CD4-positive, alpha-beta T cell treated with Interleukin-6 at 100 ng/mL for 8 hours (primary cell): ENCODE data around the gene CEP63.

Experiments
- DNase-seq: peaks from one replicate; pipeline ENCODE4 v3.0.0-alpha.2; 2020; ENCODE audit warnings: mixed read lengths, low spot score

The CEP63 gene

GRCh38 chr3:134485718-134486576 is at the start of gene CEP63, which contains the start of gene ANAPC13:
CEP63 (plus strand) TSS chr3:134486057; CDS start chr3:134495321, 9,264 bp downstream.
ANAPC13 (minus strand) TSS chr3:134485985; CDS start chr3:134482904, 3,081 bp downstream.
- DNase-seq, result peak; percentile 96

GRCh38 chr3:134437211-134437752 is 48.6 kb upstream of the CEP63 start:
- no peak for DNase-seq

DNA sequence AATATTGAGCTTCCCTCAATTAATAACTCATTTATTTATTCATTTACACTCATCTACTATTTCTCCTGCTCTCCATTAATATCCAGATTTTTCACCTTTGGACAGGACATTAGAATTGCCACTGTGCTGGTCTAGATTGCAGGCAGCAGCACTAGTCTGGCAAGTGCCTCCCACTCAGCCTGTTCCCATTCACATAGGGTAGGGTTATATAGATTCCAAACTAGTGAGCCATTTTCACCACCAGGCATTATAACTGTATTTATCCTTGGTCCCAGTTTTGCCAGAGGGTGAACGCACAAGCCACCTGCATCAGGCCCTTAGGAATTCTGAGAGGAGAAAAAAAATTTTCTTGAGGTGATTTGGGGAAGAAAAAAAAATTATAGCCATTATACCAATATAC is 44.5 kb upstream of the CEP63 start:
- no peak for DNase-seq

- no peak for DNase-seq
These were observed 44.0 kb upstream of the CEP63 start for GRCh38 chr3:134441821-134442220.

DNA sequence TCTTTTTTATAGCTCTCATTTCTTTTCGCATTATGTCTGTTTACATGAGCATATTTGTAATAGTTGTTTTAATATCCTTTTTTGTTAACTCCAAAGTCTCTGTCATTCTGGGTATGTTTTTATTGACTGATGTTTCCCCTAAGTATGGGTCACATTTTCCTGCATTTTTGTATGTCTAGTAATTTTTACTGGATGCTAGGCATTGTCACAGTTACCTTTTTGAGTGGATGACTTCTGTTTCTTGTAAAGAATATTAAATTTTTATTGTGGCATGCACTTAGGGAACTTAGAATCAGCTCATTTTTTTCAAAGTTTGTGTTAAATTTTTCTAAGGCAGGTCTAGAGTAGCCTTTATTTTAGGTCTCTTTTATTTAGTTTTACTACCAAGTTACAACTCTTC is 40.8 kb upstream of the CEP63 start:
- DNase-seq, result no peak

DNA sequence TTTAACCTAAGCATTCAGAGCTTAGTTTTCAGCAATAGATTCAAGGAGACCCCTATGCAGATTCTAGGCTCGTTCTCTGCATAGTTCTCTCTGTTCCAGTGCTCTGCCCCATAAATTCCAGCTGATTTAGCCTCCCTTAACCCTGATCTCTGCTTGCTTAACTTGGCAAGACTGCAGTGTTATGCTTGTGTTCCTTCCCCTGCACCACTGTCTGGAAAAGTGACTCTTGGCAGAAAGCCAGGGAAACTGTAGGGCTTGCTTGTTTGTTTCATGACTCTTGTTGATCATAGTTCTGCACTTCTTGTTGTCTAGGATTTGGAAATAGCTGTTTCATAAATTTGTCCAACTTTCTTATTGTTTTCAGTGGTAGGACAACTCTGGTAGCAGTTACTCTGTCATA is 40.2 kb upstream of the CEP63 start:
- DNase-seq, result no peak

DNA sequence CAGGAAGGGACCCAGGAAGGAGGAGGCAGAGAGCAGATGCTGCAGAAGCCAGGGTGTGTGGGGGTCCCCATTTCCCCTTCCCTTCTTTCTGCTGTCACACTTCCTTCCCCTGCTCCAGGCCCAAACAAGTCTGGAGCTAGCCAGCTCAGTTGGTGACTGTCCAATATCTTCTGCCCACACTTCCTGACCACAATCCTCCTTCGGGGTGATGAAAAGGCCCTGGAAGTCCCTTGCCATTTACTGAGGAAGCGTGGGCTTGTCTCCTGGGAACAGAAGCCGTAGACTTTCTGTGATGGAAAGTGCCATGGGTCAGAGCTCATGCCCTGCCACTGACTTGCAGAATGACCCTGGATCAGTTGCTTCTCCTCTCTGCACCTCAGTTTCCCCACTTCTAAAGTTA is 39.1 kb upstream of the CEP63 start:
- no peak for DNase-seq

GRCh38 chr3:134447351-134447750 is 38.5 kb upstream of the CEP63 start:
- DNase-seq, result no peak

DNA sequence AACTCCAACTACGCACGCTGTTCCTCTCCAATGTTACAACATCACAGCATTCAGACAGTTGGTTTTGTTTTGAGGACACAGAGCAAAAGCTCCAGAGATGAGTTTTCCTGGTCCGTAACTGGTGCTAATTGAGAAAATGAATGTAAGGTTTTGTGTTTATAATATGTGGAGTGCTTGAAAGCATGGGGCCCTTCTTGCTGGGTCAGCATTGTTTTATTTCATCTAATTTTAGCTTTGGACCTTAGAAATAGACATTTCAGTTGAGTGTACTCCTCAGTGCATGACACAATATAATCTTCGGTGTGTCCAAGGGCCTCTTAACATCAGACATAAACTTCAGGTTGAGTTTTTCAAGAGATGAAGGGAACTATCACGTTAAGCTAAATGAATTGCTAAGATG is 37.2 kb upstream of the CEP63 start:
- DNase-seq, result no peak

GRCh38 chr3:134449277-134449676 is 36.6 kb upstream of the CEP63 start:
- DNase-seq, result no peak

GRCh38 chr3:134449951-134450350 is 35.9 kb upstream of the CEP63 start:
- DNase-seq, result no peak

DNA sequence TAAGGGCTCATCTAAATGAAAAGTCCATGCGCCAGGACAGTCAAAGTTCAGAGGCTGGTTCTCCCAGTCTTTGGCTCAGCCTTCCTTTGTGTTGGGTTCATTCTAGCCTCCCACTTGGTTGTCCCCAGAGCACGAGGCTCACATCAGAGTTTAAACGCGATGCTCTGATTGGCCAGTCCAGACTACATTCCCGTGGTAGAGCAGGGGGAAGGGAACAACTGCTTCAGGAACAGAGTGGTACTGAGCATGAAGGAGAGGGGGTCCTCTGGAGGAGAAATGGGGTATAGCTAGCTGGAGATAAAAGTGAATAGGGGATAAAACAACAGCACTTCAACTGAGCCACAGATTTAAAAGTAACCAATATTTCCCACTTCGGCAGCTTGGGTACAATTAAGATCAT is 32.2 kb upstream of the CEP63 start:
- DNase-seq, result no peak

DNA sequence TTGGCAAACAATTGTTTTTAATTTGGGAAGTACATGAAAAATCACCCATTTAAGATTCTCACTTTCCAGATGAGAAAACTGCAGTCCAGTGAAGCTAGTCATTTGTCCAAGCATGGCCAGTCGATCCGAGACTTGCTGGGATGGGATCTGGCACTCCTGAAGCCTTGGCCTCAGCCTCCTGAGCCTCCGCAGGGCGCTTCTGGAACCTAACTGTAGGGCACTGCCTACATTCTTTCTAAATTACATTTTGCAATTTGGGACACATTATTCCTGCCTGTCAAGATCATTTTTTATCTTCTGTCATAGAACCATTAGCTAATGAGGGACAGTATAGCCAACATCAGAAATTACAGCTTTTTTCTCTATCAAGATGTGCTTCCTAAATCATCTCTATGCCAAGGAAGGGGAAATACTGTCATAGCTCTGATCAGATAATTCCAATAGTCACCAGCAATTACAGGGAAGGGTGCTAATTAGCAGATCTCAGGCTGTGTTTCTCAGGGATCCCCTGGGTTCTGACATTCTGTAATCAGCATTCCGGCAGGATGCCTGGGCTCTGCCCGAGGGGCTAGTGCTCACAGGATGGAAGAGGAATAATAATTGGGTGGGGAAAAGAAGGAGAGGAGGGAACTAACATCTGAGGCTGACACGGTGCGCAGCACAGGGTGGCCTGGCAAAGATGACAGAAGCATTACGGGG is 28.3 kb upstream of the CEP63 start:
- no peak for DNase-seq

DNA sequence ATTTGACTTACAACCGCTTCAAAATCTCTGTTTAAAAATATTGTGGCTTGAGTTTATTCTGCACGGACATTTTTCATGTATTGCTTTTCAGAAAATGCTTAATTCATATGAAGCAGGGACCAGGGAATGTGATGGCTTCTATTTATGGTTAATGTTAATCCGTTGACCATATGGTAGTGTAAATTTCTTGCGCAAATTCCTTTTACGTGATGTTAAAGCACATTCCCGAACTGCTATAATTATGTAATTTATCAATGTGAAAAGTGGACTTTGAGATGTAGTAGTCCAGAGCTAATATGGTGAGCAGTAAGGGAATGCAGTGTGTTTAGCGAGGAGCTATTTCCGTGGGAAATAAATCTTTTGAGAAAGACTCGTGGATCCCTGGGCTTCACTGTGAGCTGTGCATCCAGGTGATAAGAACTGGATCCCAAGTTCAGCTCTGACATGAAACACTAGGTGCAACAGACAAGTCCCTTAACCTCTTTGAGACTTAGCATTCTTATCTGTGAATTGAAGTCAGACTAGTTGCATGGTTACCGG is 27.4 kb upstream of the CEP63 start:
- DNase-seq, result no peak

- DNase-seq, result no peak
These were observed 26.3 kb upstream of the CEP63 start for GRCh38 chr3:134459562-134459961.

- no peak for DNase-seq
These were observed 24.9 kb upstream of the CEP63 start for GRCh38 chr3:134460965-134461364.

- no peak for DNase-seq
These were observed 23.4 kb upstream of the CEP63 start for GRCh38 chr3:134462331-134462941.

- DNase-seq, result no peak
These were observed 22.2 kb upstream of the CEP63 start for GRCh38 chr3:134463676-134464063.

DNA sequence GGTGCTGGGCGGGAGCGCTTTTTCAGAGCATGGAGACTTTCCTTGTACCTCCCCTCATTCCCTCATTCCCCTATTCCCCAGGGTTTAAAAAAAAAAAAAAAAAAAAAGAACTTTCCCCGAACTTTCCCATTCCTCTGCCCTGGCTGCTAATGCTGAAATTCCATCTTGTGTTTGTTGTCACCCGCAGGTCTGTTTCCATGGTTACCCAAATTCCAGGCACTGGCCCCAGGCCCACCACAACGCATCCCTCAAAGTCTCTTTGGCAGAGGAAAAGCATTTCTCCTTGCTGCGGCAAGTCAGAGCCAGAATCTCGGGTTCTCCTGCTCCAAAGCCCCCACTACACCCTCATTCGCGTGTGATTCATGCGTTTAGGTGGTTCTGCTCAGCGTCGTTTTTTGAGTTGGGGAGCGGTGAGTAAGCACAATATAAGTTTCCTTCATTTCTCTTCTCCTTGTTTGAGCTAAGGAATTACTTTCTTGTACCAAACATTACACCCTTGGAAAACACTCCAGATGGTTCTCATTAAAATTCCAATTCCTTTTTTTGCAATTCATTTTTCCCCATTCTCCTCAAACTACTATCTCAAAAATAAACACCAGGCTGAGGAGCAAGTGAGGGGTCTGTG is 21.7 kb upstream of the CEP63 start:
- DNase-seq, result no peak

DNA sequence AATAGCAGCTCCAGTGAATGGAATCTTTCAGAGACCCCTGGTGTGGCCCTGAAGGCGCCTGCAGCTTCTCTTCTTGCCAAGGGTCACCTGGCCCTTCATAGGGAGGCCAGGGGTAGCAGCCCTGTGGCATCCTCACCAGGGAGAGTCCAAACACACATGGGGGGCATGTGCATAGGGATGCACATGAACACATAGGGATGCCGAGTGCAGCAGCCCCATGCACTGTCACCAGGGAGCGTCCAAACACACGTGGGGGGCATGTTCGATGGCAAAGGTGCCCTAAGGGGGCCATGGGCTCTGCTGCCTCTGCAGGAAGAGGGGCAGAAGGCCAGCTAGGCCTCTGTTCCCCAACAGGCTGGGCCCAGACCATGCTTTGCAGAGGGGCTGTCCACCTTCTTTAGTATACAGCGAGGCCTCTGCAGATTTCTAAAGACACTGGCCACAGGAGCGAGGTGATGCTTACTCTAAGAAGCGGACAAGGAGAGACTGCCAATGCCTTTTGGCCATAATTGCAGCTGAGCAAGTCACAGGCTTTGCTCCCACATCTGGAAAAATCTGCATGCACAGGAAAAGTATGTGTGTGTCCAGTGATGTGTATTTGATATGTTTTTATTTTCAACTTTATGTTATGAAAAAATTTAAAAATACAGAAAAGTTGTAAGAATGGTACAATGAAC is 21.0 kb upstream of the CEP63 start:
- DNase-seq, result no peak

GRCh38 chr3:134466331-134466730 is 19.5 kb upstream of the CEP63 start:
- DNase-seq, result no peak
